AG09309 (cell line): Measurements from ENCODE around the gene STMN3.

Source experiments
- DNase-seq: peaks from one replicate; pipeline ENCODE4 v3.0.0-alpha.2; 2010; ENCODE audit warnings: low read depth
- H3K4me3 ChIP-seq: 2 replicates; pipeline ENCODE4 v1.5.1; 2011; ENCODE audit warnings: mild to moderate bottlenecking, low read depth, low read length, moderate library complexity; ENCODE audit not compliant: control insufficient read depth
- CTCF ChIP-seq: IDR thresholded peaks from 2 replicates; pipeline ENCODE4 v1.5.1; 2011; ENCODE audit warnings: mild to moderate bottlenecking, low read depth, low read length, inconsistent platforms; ENCODE audit not compliant: insufficient read depth, control insufficient read depth; ENCODE audit errors: missing control alignments

STMN3 gene

GRCh38 chr20:63628246-63628975 is 24.8 kb downstream of the STMN3 start:
- peak overlapping the region; percentile 99 for H3K4me3 ChIP-seq
- no peak for DNase-seq

GRCh38 chr20:63627751-63628245 is 25.4 kb downstream of the STMN3 start:
- TF ChIP-seq CTCF: no peak
- no peak for DNase-seq
- peak overlapping the region; percentile 99 for H3K4me3 ChIP-seq

More at GRCh38 chr20:63628246-63628975, 24.8 kb downstream of the STMN3 start:
- TF ChIP-seq CTCF: no peak

- peak; percentile 57 for DNase-seq
- H3K4me3 ChIP-seq: peak overlapping the region; percentile 99
- TF ChIP-seq CTCF: no peak
Observed at GRCh38 chr20:63627129-63627750, 26.0 kb downstream of the STMN3 start.

GRCh38 chr20:63626424-63627128 is 26.6 kb downstream of the STMN3 start, which contains the start of gene GMEB2:
Gene GMEB2, minus strand, starts transcription at chr20:63627101. Its CDS starts 7,704 bp downstream, at chr20:63619397.
- peak within 1 kb of the TSS; percentile 99 for H3K4me3 ChIP-seq
- no peak for DNase-seq
- TF ChIP-seq CTCF: no peak

- no peak for DNase-seq
- TF ChIP-seq CTCF: no peak
- peak overlapping the region; percentile 72 for H3K4me3 ChIP-seq
Observed at GRCh38 chr20:63625771-63626423, 27.3 kb downstream of the STMN3 start.

GRCh38 chr20:63624486-63624885 is 28.7 kb downstream of the STMN3 start:
- TF ChIP-seq CTCF: no peak
- DNase-seq: no peak
- no peak overlapping the region for H3K4me3 ChIP-seq
